ACHN (cell line): Measurements from ENCODE around the gene CNTN5.

ENCODE experiments used
- DNase-seq: peaks from one replicate; pipeline ENCODE4 v3.0.0-alpha.2; 2015
- in situ Hi-C: cut with HindIII; loops from 2 replicates; pipeline ENCODE4 v1.10.0; 2017; ENCODE audit warnings: low sequenced_read_pairs, low pct_ligation_motif_present, low pct_unique_long_range_greater_than_20kb

Gene CNTN5

DNA sequence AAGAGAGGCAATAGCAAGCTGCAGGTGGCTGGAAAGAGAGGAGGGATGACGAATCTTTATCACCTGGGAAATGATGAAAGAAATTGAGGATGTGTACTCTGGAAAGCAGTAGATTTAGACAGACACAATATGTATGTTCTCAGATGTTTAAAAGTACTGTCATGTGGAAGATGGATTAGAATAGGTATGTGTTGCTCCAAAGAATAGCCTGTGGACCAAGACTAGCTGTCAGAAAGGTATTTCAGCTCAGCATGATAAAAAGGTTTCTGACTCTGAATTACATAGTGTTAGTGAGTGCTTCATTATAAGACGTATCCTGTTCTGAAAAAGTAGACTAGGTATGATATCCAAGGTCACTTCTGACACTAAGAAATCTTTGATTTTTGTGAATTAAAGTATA, 322.4 kb downstream of the CNTN5 start:
- in situ Hi-C loops: no loop called here
- DNase-seq: no peak

DNA sequence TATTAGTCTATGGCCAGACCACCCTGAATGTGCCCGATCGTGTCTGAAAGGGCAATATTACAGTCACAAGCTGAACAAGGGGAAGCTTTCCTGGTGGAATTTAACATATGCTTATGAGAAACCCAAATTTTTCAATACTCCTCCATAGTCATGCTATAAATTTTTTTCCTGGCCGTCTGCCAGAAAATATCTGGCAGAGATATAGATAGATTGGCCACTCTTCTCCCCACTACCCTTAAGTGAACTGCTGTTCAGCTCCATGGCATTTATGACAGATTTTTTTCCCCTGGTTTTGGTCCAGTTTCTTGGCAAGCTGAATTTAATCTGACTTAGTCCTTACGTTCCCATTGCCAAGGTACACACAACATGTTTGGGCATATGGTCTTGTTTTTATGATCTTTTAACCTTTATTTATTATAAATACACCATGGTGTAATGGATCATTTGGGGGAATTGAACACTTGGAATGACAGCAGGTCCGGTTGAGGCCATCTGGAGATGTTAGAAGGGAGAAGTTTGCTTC, 328.5 kb downstream of the CNTN5 start:
- in situ Hi-C loops: no loop called here
- no peak for DNase-seq

DNA sequence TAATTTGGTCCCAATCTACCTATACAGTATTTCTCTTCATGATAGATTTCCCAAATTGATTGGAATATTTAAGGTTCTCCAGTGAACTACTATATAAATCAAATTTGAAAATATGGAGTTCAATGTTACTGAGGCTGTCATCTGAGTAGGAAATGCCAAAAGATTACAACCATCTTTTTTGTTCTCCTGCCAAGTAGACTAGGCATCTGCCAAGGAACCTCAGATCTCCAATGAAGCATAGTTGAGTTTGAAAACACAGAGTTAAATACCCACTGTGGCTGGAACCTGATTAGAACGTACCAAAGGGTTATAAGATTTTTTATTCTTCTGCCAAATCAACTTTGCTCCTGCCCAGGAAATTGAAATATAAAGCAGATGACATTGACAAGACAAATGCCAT, 330.9 kb downstream of the CNTN5 start:
- no peak for DNase-seq
- in situ Hi-C loops: no loop called here

GRCh38 chr11:99352642-99353041, 331.9 kb downstream of the CNTN5 start:
- in situ Hi-C loops: no loop called here
- DNase-seq: no peak

- no peak for DNase-seq
- in situ Hi-C loops: no loop called here
These were observed 345.8 kb downstream of the CNTN5 start for GRCh38 chr11:99366546-99366945.

GRCh38 chr11:99368583-99368982, 347.8 kb downstream of the CNTN5 start:
- DNase-seq: no peak
- in situ Hi-C loops: no loop called here

DNA sequence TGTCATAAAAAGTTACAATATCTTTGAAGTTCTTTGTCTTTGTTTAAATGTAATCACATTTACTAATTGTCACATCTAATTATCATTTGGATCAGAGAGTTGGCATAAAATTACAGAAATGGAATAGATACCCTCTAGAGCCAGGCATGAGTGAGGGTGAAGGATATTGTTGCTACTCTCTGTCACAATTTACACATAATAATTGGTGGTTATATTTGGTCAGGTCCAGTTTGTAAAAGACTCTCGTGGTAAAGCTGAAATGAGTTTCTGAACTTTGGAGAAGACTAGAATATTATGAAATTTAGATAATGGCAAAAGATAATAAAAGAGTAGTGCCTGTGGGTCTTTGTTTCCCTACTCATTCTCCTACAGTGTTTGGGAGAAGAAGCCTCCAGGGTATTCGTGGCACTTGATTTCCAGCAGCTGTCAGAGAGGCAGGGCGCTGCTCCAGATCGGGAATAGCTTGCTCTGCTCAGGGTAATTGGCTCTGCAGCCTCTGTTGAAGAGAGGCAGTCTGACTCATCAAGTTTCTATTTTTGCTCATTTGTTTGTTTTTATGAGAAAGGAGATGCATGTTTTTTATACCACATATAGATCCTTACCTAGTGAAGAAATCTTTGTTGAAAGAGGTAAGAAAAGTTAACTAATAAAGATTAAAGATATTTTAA, 349.9 kb downstream of the CNTN5 start:
- in situ Hi-C loops: no loop called here
- no peak for DNase-seq

DNA sequence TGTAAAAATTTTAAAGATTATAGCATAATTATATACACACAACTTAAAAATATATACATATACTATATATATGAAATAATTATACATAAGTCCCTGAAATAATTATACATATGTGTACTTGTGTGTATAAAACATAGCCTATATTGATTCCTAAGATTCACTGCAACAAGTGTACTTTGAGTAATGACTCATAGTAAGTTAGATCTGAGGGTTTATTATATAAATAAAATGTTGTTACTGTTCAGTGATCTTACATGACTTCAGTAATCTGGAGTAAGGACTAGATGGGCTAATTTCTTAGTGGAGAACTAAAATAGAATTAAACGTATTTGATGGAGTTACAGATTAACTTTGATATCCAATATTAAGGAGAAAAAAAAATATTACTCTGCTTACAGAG, 350.5 kb downstream of the CNTN5 start:
- DNase-seq: no peak
- in situ Hi-C loops: no loop called here

GRCh38 chr11:99376463-99376862, 355.7 kb downstream of the CNTN5 start:
- no peak for DNase-seq
- in situ Hi-C loops: no loop called here

DNA sequence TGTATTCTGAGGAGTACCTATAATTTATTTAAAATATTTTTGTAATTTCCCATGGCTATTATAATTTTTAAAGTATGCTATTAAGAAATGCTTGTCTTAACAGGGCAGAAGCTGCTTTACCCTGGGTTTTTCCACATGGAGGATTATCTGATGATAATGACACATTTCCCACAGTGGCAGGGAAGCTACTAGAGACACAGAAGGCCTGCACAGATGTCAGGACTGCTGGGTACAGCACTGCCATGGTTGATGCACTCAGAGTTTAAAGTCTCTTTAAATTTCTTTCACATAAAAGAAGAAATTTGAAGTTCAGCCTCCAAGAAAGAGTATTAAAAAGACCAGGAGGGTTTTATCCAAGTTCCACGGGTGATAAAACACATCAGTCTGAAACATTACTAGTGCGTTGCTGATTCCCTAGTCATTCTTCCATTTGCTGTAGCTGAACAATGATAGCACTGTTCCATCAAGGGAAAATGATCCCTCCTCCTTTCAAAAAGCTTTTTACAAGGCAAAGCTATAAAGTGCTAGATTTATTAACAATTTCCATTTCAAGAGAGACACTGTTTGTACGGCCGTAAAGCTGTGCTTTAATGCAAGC, 363.0 kb downstream of the CNTN5 start:
- DNase-seq: no peak
- in situ Hi-C loops: no loop called here

DNA sequence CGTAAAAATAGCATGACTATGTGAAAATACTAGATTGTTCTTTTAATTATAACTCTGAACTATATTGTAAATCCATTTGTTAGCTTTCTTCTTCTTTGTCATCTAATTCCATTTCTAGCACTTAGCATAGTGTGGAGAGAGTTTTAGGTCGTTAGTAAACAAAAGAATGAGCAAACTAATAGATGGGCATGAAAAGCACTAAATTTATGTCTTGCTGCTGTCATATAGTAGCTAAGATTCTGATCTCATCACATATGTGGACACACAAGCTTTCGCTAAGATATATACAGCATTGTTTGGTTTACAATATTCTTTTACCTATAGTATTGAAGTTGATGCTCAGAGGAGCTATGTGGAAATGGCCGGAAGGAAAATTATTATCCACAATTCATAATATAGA, 370.5 kb downstream of the CNTN5 start:
- DNase-seq: no peak
- in situ Hi-C loops: no loop called here

DNA sequence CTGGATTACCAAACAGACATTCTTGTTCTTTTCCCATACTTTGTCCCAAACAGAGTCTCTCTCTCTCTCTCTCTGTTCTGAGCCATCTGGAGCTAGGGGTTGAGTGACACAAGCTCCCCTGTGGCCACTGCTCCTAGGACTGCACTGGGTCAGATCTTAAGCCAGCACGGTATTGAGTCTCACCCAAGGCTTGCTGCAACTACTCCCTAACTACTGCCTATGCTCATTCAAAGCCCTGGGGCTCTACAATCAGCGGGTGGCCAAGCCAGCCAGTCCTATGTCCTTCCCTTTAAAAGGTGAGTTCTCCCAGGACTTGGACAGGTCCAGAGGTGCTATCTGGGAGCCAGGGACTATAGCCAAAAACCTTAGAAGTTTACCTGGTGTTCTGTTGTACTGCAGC, 385.6 kb downstream of the CNTN5 start:
- in situ Hi-C loops: no loop called here
- no peak for DNase-seq

- no peak for DNase-seq
- in situ Hi-C loops: no loop called here
These were observed 389.9 kb downstream of the CNTN5 start for GRCh38 chr11:99410636-99411035.

DNA sequence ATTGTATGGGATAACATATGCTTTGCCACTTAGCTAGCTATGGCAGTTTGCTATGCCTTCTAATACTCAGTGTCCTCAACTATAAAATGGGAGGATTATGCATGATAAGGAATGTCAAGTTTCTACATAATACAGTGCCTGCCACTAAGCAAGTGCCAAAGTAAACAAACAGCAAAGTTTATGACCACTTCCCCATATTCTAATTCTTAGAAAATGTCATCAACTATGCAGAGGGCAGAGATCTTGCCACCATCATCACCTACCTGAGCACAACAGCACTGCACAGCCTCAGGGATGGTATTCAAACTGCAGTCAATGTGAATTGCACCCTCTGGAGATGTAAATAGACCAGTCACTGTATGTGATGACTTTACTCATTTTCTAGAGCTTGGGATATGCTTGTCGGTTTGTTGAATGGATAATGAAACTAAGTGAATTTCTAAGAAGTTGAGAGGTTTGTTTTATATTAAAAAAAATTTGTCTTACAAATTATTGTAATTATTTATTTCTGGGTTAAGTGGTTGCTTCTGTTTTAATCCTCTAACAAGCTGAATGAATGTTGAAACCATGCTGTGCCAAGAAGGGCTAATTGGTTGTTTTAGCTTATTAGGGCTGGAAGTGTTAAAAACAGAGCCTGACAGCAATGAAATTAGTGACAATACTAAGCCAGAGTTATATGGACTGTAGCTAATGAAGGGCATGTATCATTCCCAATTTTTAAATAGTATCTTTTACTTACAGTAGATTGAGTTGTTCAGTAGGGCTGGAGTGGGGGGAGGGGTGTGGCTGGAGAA, 398.4 kb downstream of the CNTN5 start:
- no peak for DNase-seq
- in situ Hi-C loops: no loop called here

GRCh38 chr11:99419991-99420390, 399.2 kb downstream of the CNTN5 start:
- no peak for DNase-seq
- in situ Hi-C loops: no loop called here

DNA sequence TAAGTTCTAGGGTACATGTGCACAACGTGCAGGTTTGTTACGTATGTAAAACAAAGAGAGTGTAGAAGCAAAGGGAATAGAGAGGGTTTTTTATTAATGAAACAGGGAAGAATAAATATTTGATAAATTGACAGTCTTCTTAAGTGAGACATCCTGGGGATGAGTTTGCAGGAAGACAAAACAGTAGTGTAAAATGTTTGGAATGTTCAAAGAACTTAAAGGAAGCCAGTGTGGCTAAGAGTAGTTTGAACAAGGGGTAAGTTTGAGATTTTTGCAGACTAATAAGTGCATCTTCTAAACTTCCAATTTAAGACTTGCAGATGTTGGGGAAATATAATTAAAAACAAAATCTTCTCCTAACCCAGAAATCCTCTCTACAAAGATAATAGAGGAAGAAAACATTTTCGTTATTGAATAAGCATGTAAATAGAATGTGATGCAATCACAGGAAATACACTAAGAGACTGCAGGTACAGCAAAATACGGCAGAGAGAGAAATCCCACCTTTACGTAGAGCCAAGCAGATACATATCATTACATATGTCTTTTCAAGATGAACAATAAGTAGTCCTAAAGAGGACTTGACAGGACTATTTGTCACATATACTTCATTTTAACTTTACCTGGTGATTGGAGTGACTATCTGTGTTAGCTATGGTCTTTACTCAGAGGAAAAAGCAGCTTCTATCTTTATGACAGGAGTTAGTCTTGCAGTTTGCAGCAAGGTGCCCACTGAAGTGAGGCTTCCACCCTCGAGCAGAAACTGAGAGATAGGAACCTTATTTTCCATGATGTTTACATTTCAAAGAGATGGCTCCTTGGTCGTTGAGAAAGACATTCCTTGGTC, 402.1 kb downstream of the CNTN5 start:
- no peak for DNase-seq
- in situ Hi-C loops: no loop called here

DNA sequence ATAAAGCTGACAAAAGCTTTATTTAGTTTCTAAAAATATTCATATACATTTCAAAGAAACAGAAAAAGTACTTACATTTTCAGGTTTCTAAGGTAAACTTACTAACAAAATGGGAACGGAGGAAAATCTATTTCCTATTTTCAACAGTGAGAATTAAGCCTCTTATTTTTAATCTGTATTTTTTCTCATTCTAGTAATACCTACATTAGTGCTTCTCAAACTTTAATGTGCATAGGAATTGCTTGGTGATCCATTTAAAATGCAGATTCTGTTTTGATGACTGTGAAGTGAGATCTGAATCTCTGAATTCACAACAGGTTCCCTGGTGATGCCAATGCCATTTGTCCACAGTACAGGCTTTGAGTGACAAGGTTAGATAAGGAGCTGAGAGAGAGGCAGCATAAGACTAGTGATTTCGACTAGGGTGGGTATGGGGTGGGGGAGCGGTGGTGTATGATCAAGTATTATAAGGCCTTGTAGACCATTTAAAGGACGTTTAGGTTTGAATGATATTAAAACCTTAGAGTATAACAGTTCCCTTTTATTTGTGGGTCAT, 402.8 kb downstream of the CNTN5 start:
- no peak for DNase-seq
- in situ Hi-C loops: no loop called here

- in situ Hi-C loops: no loop called here
- DNase-seq: no peak
These were observed 403.8 kb downstream of the CNTN5 start for GRCh38 chr11:99424313-99425084.
